T-helper 17 cell (primary cell): ENCODE data around the gene ADH1B. TPM values are rescaled to one million over a fixed set of nuclear protein-coding genes. Genes with fewer than 3 reads are reported as not detected.
"Not testable (repeated sequence)": the region's sequence is repeated elsewhere in the genome, so short reads cannot be mapped to it uniquely, and the experiment has no call there.

Experiments used
- ATAC-seq: fragments of 150-1000 bp; cut with Tn5 transposase; 2 replicates; pipeline ENCODE4 v1.10.0; 2021; ENCODE audit warnings: mild to moderate bottlenecking, moderate library complexity
- DNase-seq, 3 donors: peaks; one replicate each; pipeline versions ENCODE4 v3.0.0 to v3.0.0-alpha.2; 2020 to 2021
- H3K9me3 ChIP-seq: one replicate; pipeline ENCODE4 v1.7.0; 2013; ENCODE audit warnings: low read length, mild to moderate bottlenecking; ENCODE audit not compliant: control insufficient read depth, poor library complexity, severe bottlenecking
- H3K27ac Mint-ChIP-seq: one replicate; pipeline ENCODE4 v1.8.0; 2022; ENCODE audit warnings: mild to moderate bottlenecking, moderate library complexity, mixed read lengths
- H3K27me3 Mint-ChIP-seq: one replicate; pipeline ENCODE4 v1.8.0; 2022; ENCODE audit warnings: mixed read lengths
- H3K36me3 Mint-ChIP-seq: one replicate; pipeline ENCODE4 v1.8.0; 2022; ENCODE audit warnings: low read depth, mixed read lengths
- H3K4me1 Mint-ChIP-seq: one replicate; pipeline ENCODE4 v1.8.0; 2022; ENCODE audit warnings: mild to moderate bottlenecking, mixed read lengths
- H3K4me3 Mint-ChIP-seq: one replicate; pipeline ENCODE4 v1.8.0; 2022; ENCODE audit warnings: mild to moderate bottlenecking, moderate library complexity, mixed read lengths
- total RNA-seq, 4 donors: library from RNA in 2 of 4; stranded (reverse) in 2 of 4; gene quantifications; one replicate each; pipeline ENCODE4 v1.2.3 and lab custom pipeline; 2022 to 2026

ADH1B gene
- total RNA-seq, 2 donors from 2014 or later = not detected

DNA sequence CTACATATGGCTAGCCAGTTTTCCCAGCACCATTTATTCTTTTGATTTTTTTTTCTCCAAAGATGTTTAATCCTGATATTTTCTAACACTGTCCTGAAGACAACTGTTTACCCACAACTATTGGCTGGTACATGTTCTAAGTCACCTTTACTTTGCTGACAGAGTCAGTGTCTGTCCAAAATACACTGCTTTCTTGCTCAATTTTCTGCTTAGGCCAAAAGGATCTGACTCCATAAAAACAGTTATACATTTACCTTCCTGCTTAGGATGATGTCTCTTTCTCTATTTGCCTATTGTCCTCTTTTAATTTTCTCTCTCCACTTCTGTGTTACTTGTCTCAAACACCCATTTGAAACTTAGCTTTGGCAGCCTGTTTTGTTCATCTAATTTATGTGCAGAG is 28.1 kb upstream of the ADH1B start:
- DNase-seq (no peak), ATAC-seq (no peak)
- no peaks in the 10 kb centered on the region for H3K9me3 ChIP-seq
- Mint-ChIP-seq H3K4me3 (no peak overlapping the region), H3K4me1 (no peaks in the 10 kb centered on the region), H3K36me3 (no peaks in the 10 kb centered on the region), H3K27me3 (peaks cover 11% of the 10 kb centered on the region), H3K27ac (no peak overlapping the region)

DNA sequence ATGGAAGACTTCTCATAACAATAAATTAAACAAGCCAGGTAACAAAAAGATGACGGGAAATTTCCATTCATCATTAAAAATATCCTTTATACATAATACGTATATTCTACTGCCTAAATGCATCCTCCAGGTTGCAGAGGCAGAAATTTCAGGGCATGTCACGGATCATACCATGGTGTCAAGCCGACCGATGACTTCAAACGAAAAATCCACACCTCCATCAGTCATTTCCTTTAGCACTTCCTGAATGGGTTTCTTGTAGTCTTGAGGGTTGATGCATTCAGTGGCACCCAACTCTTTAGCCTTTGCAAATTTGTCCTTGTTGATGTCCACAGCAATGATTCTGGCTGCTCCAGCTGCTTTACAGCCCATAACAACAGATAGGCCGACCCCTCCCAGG is 21.4 kb upstream of the ADH1B start:
- H3K4me3 Mint-ChIP-seq, DNase-seq, H3K9me3 ChIP-seq, ATAC-seq, H3K4me1 Mint-ChIP-seq, H3K27ac Mint-ChIP-seq, H3K36me3 Mint-ChIP-seq: not testable (repeated sequence)
- peaks cover 32% of the 10 kb centered on the region for H3K27me3 Mint-ChIP-seq

DNA sequence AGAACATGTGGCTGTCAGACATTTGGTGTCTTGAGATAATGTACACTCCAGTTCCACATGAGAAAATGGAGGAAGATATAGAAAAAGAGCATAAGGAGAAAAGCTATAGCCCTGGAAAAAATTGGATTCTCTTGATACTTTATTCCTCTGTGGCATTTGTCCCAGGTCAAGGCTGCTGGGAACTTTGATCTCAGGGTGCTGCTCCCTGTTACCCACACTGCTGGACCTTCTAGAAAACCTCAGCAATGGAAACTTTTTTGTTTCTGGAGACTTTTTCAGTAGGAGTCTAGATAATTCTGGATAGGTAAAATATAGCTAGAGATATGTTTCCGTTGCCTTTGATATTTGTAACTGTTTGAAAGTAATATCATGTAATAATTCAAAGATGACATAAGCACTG is 20.2 kb upstream of the ADH1B start:
- ATAC-seq (no peak), DNase-seq (no peak)
- H3K4me3 Mint-ChIP-seq = no peak overlapping the region
- H3K36me3 Mint-ChIP-seq = no peaks in the 10 kb centered on the region
- H3K27ac Mint-ChIP-seq = no peak overlapping the region
- no peaks in the 10 kb centered on the region for H3K4me1 Mint-ChIP-seq
- H3K9me3 ChIP-seq = no peaks in the 10 kb centered on the region
- peaks cover 34% of the 10 kb centered on the region for H3K27me3 Mint-ChIP-seq

- Mint-ChIP-seq H3K27me3 (peaks cover 40% of the 10 kb centered on the region), H3K4me3 (no peak overlapping the region), H3K27ac (no peak overlapping the region), H3K36me3 (no peaks in the 10 kb centered on the region), H3K4me1 (no peaks in the 10 kb centered on the region)
- ATAC-seq (no peak), DNase-seq (no peak)
- no peaks in the 10 kb centered on the region for H3K9me3 ChIP-seq
Observed at GRCh38 chr4:99339172-99339571, 18.0 kb upstream of the ADH1B start.

DNA sequence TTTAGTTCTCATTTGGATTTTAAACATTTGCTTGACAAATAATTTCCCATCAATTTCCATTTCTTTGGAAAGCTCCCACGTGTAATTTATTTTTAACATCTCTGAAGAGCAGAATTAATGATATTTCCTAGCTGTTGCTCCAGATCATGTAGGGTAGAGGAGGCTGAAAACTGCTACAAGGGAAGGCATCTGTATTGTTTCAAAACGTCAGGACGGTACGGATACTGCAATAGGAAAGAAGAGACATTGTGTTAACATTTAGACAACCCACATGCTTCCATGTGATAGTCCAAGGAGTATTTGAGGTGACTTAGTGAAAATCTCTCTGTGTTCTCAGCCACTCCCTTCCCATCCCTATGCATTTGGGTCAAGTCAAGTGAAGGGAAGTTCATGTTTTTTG is 15.4 kb upstream of the ADH1B start:
- Mint-ChIP-seq H3K27ac (no peak overlapping the region), H3K4me3 (no peak overlapping the region), H3K27me3 (peaks cover 29% of the 10 kb centered on the region), H3K36me3 (no peaks in the 10 kb centered on the region), H3K4me1 (no peaks in the 10 kb centered on the region)
- DNase-seq (no peak), ATAC-seq (no peak)
- H3K9me3 ChIP-seq = no peaks in the 10 kb centered on the region

- no peaks in the 10 kb centered on the region for H3K36me3 Mint-ChIP-seq
Observed at GRCh38 chr4:99334880-99335279, 13.7 kb upstream of the ADH1B start.

DNA sequence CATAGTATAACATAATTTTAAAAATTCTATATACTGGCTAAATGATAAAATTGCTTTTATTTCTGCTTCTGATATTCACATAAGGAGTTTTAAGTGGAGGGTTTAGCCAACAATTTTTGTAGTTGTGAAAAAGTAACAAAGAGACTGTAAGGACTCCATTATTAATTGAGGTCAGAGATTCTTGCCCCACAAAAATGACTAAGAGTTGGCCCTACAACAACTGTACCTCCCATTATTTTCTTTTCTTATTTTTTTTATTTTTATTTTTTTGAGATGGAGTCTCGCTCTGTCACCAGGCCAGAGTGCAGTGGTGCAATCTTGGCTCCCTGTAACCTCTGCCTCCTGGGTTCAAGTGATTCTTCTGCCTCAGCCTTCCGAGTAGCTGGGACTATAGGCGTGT is 9.4 kb upstream of the ADH1B start:
- Mint-ChIP-seq H3K4me1 (no peaks in the 10 kb centered on the region), H3K27me3 (peaks cover 7% of the 10 kb centered on the region), H3K36me3 (no peaks in the 10 kb centered on the region), H3K27ac (no peak overlapping the region), H3K4me3 (no peak overlapping the region)
- DNase-seq (no peak), ATAC-seq (no peak)
- H3K9me3 ChIP-seq = no peaks in the 10 kb centered on the region

More at GRCh38 chr4:99334880-99335279, 13.7 kb upstream of the ADH1B start:
- DNase-seq (no peak), ATAC-seq (no peak)
- no peaks in the 10 kb centered on the region for H3K4me1 Mint-ChIP-seq
- no peak overlapping the region for H3K27ac Mint-ChIP-seq
- no peaks in the 10 kb centered on the region for H3K9me3 ChIP-seq
- H3K4me3 Mint-ChIP-seq = no peak overlapping the region
- peaks cover 22% of the 10 kb centered on the region for H3K27me3 Mint-ChIP-seq

DNA sequence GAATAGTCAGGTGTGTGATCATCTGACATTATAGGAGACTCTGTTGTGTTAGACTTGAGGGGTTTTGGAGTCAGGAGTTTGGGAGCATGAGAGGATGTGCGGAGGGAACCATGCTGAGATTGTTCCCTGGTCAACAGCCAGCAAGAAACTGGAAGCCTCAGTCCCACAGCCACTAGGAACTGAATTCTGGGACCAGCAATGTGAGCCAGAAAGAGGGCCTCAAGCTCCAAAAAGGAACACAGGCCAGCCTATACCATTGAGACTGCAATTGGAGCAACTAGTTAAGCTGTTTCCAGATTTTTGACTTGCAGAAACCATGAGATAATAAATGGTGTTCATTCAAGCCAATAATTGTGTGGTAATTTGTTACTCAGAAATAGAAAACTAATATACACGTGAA is 8.7 kb upstream of the ADH1B start:
- DNase-seq (no peak), ATAC-seq (no peak)
- no peaks in the 10 kb centered on the region for H3K36me3 Mint-ChIP-seq
- no peaks in the 10 kb centered on the region for H3K9me3 ChIP-seq
- H3K4me3 Mint-ChIP-seq = no peak overlapping the region
- H3K4me1 Mint-ChIP-seq = no peaks in the 10 kb centered on the region
- H3K27me3 Mint-ChIP-seq = peaks cover under 1% of the 10 kb centered on the region
- no peak overlapping the region for H3K27ac Mint-ChIP-seq

- Mint-ChIP-seq H3K4me1 (no peaks in the 10 kb centered on the region), H3K4me3 (no peak overlapping the region), H3K36me3 (no peaks in the 10 kb centered on the region), H3K27me3 (peaks cover 14% of the 10 kb centered on the region), H3K27ac (no peak overlapping the region)
- no peak for DNase-seq
- ATAC-seq = no peak
- H3K9me3 ChIP-seq = no peaks in the 10 kb centered on the region
Observed at GRCh38 chr4:99324979-99325378, 3.8 kb upstream of the ADH1B start.

GRCh38 chr4:99324361-99324760 is 3.2 kb upstream of the ADH1B start:
- ATAC-seq = no peak
- Mint-ChIP-seq H3K36me3 (no peaks in the 10 kb centered on the region), H3K27ac (no peak overlapping the region), H3K4me1 (no peaks in the 10 kb centered on the region), H3K27me3 (peaks cover 17% of the 10 kb centered on the region), H3K4me3 (no peak overlapping the region)
- no peak for DNase-seq
- no peaks in the 10 kb centered on the region for H3K9me3 ChIP-seq

DNA sequence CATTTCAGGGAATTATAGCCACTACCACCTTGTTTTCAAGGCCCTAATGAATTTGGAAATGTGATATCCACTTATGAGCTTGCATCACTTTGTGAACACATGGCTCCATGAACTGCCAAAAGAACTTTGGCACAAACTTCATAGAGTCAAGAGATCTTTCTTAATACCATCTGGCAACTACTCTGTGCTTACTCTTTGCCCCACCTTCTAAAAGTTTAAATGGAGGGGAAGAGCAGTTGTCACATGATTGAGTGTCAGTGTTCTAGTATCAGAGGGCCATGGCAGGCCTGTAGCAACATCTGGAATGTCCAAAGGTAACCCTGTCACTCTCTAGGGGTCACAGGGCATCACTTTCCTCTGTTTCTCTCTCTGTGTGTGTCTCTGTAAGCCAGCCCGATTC is 2.6 kb upstream of the ADH1B start:
- H3K4me3 Mint-ChIP-seq = no peak overlapping the region
- H3K9me3 ChIP-seq = no peaks in the 10 kb centered on the region
- no peaks in the 10 kb centered on the region for H3K36me3 Mint-ChIP-seq
- ATAC-seq (no peak), DNase-seq (no peak)
- H3K27me3 Mint-ChIP-seq = peaks cover 21% of the 10 kb centered on the region
- H3K4me1 Mint-ChIP-seq = no peaks in the 10 kb centered on the region
- no peak overlapping the region for H3K27ac Mint-ChIP-seq

DNA sequence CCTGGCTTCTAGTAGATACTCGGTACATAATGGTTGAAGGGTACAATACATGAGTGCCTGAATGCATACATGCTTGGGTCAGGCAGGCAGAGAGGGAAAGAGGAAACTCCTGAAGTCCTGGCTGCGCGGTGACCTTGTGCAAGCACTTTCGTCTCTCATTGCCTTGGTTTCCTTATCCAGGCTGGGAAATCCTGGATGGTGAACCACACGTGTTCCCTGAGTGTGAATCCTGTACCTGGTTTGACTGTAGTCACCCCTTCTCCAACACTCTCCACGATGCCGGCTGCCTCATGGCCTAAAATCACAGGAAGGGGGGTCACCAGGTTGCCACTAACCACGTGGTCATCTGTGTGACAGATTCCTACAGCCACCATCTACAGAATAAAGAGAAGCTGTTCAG is 3.4 kb downstream of the ADH1B start:
- ATAC-seq, H3K9me3 ChIP-seq, DNase-seq, H3K4me3 Mint-ChIP-seq, H3K4me1 Mint-ChIP-seq, H3K27ac Mint-ChIP-seq, H3K36me3 Mint-ChIP-seq: not testable (repeated sequence)
- peaks cover 26% of the 10 kb centered on the region for H3K27me3 Mint-ChIP-seq

DNA sequence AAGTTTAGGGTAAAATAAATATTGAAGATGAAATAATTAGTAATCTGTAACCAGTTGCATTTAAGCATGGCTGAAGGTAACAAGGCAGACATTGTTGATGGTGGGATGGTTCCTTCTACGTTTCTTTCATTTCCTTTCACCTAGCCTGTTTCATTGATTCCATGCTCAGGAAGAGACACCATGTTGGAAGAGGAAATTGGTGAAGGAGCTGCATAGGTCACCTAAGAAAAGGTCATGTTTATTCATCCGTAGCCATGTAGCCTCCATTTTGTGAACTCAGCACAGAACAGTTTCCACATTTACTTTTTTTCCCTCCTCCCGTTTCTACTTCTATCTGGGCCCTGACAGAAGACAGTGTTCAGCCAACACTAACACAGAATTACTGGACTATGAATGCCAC is 3.8 kb downstream of the ADH1B start:
- Mint-ChIP-seq H3K4me3 (no peak overlapping the region), H3K36me3 (no peaks in the 10 kb centered on the region), H3K4me1 (no peaks in the 10 kb centered on the region), H3K27me3 (peaks cover 25% of the 10 kb centered on the region), H3K27ac (no peak overlapping the region)
- no peaks in the 10 kb centered on the region for H3K9me3 ChIP-seq
- DNase-seq = no peak
- no peak for ATAC-seq

GRCh38 chr4:99315839-99316238 is 5.4 kb downstream of the ADH1B start:
- no peaks in the 10 kb centered on the region for H3K36me3 Mint-ChIP-seq
- peaks cover 22% of the 10 kb centered on the region for H3K27me3 Mint-ChIP-seq
- H3K4me1 Mint-ChIP-seq = no peaks in the 10 kb centered on the region
- no peak for ATAC-seq
- no peak overlapping the region for H3K27ac Mint-ChIP-seq
- no peaks in the 10 kb centered on the region for H3K9me3 ChIP-seq
- DNase-seq = no peak
- H3K4me3 Mint-ChIP-seq = no peak overlapping the region

GRCh38 chr4:99314211-99314610 is 7.0 kb downstream of the ADH1B start:
- H3K9me3 ChIP-seq = no peaks in the 10 kb centered on the region
- ATAC-seq (no peak), DNase-seq (no peak)
- Mint-ChIP-seq H3K27me3 (peaks cover 23% of the 10 kb centered on the region), H3K27ac (no peak overlapping the region), H3K36me3 (no peaks in the 10 kb centered on the region), H3K4me1 (no peaks in the 10 kb centered on the region), H3K4me3 (no peak overlapping the region)
